ENCODE data around the gene C3orf20.

DNA sequence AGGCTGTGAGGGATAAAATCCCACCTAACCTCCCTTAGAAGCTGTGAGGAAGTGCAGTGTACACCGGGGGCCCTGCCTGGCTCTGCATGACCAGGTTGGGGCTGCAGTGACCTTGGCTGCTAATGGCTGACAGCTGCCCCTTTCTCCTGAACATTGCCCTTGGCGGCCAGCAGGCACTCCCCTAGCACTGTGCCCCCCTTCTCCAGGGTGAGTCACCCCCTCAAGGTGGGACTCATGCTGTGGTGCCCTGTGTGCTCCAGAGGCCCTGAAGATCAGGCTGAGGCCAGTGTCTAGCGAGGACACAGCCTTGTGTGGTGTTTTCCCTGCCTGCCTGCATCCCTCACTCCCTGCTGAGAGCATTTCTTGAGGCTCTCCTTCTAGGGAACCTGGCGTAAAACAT is 122.8 kb downstream of the C3orf20 start:
- TF ChIP-seq, protein P1, sequence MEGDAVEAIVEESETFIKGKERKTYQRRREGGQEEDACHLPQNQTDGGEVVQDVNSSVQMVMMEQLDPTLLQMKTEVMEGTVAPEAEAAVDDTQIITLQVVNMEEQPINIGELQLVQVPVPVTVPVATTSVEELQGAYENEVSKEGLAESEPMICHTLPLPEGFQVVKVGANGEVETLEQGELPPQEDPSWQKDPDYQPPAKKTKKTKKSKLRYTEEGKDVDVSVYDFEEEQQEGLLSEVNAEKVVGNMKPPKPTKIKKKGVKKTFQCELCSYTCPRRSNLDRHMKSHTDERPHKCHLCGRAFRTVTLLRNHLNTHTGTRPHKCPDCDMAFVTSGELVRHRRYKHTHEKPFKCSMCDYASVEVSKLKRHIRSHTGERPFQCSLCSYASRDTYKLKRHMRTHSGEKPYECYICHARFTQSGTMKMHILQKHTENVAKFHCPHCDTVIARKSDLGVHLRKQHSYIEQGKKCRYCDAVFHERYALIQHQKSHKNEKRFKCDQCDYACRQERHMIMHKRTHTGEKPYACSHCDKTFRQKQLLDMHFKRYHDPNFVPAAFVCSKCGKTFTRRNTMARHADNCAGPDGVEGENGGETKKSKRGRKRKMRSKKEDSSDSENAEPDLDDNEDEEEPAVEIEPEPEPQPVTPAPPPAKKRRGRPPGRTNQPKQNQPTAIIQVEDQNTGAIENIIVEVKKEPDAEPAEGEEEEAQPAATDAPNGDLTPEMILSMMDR (conservative IDR thresholded peaks at IDR 0.05), result no peak
- TF ChIP-seq ZFX (IDR thresholded peaks at IDR 0.05), result no peak
